Stimulated activated CD8-positive, alpha-beta memory T cell treated with anti-CD3 and anti-CD28 coated beads, Interleukin-7, amount 100 ng/mL, for 24 hours (primary cell): ENCODE results near the gene PHRF1.

Experiments
- DNase-seq: peaks from one replicate; pipeline ENCODE4 v3.0.0-alpha.2; 2020; ENCODE audit warnings: low read depth

PHRF1 gene

DNA sequence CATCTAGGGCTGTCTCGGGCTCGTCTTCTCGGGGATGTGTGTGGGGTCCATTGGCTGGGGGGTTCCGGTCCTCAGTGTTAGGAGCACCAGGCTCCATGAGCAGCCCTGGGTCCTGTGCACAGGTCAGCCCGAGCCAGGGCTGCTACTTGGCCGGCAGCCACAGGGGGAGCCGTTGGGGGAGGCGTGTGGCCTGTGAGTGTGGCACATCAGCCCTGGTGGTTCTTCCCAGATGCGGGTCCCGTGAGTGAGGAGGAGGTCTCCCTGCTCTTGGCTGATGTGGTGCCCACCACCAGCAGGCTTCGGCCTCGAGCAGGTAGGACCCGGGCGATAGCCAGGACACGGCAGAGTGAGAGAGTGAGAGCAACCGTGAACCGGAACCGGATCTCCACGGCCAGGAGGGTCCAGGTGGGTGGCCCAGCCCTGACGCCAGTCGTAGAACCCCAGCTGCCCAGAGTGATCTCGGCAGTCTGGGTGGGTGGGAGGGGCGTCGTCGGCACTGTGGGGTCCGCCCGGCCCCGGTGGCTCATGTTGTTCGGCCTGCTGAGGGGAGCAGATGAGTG is 21.0 kb downstream of the PHRF1 start:
- no peak for DNase-seq

- DNase-seq, result no peak
These were observed 21.9 kb downstream of the PHRF1 start for GRCh38 chr11:598005-598680.

DNA sequence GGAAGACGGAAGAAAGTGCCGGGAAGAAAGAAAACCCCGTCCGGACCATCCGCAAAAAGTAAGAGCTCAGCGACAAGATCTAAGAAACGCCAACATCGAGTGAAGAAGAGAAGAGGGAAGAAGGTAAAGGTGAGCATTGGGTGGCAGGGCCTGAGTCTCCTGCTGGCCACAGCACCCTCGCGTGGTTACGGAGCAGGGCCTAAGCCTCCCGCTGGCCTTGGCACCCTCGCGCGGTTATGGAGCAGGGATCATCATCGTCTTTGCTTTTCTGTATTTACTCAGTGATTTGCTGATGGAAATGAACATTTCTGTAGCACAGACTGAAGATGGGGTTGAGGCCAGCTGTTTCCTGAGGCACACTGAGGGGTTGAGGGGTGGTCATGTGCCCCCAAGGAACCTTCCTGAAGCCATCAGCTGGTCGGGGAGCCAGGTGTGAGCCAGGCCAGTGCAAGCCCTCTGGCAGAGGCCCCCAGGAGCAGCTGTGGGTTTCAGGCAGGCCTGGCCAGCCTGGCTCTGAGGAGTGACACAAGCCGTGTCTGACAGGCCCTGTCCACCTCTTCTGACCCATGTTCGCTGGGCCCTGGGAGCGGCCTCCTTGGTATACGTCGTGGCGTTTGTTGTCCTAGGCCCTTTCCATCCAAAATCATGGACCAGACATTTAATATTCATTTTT is 25.4 kb downstream of the PHRF1 start:
- no peak for DNase-seq

GRCh38 chr11:603154-603553 is 26.9 kb downstream of the PHRF1 start:
- no peak for DNase-seq

DNA sequence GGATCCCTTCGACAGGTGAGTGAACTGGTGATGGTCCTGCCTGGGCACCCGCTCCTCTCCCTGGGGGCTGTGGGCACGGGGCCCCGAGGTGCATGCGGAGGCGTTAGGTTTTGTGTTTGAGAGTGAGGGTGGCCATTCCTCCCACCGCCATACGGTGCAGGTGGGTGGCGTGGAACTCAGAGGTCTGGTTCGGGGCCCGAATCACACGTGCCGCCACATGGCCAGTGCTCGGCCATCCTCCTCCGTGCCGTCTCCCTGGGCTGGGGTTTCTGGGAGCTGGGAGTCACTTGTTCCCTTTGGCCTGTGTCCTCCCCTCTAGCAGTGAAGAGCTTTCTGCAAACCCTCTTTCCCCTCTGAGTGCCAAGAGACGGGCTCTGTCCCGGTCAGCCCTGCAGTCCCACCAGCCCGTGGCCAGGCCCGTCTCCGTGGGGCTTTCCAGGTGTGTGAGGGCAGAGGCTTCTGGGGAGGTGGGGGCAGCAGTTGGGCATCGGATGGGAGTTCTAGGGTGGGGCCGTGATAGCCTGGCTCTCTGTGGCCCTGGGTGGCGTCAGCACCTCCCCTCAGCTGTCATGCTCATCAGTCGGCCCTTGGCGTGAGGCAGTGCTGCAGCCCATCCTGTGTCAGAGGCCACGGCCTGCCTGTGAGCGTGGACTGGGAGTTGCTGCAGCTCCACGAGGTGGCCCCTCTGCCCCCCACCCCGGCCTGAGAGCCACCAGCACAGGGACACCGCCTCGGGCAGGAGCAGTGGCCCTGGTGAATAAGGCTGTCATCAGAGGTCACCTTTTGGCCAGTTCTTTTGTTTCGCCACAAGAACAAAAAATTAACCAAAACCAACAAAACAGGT is 29.2 kb downstream of the PHRF1 start:
- no peak for DNase-seq

DNA sequence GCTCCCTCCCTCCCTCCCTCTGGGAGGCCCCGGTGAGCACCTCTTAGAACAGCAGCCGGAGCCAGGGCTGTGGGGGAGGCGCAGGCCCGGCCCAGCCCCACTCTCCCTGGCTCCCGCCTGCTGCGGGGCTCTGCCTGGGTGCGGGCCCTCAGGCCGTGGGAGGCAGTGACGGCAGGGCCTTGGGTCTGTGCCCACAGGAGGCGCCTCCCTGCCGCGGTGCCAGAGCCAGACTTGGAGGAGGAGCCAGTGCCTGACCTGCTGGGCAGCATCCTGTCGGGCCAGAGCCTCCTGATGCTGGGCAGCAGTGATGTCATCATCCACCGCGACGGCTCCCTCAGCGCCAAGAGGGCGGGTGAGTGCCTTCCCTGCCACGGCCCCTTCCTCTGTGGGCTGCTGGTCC is 30.0 kb downstream of the PHRF1 start:
- DNase-seq, result no peak

- no peak for DNase-seq
These were observed 30.9 kb downstream of the PHRF1 start for GRCh38 chr11:607020-607780.

GRCh38 chr11:607971-608659 is 31.8 kb downstream of the PHRF1 start:
- no peak for DNase-seq

DNA sequence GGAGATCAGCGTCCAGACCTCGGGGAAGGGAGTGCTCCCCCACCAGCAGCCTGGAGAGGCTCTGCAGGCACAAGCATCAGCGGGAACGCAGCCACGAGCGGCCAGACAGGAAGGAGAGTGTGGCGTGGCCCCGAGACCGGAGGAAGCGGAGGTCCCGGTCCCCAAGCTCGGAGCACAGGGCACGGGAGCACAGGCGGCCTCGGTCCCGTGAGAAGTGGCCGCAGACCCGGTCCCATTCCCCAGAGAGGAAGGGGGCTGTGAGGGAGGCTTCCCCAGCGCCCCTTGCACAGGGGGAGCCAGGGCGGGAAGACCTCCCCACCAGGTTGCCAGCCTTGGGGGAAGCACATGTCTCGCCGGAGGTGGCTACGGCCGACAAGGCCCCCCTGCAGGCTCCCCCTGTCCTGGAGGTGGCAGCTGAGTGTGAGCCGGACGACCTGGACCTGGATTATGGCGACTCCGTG is 32.6 kb downstream of the PHRF1 start:
- DNase-seq, result no peak

- DNase-seq, result no peak
These were observed 33.1 kb downstream of the PHRF1 start for GRCh38 chr11:609341-609811.

DNA sequence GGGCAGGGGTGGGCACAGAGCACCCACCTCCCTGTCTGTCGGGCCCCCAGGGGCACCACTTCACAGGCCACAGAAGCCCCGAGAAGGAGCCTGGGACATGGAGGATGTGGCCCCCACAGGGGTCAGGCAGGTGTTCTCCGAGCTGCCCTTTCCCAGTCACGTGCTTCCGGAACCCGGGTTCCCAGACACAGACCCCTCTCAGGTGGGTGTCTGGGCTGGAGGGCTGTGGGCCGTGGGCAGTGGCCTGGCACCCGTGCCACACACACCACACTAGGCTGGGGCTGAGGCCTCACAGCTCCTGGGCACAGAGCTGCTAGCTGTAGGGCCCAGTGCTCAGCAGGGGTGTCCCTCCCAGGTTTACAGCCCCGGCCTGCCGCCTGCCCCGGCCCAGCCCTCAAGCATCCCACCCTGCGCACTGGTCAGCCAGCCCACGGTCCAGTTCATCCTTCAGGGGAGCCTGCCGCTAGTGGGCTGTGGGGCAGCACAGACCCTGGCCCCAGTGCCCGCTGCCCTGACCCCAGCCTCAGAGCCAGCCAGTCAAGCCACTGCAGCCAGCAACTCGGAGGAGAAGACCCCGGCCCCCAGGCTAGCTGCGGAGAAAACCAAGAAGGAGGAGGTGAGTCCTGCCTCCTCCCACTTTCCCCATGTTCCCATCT is 34.0 kb downstream of the PHRF1 start:
- no peak for DNase-seq

DNA sequence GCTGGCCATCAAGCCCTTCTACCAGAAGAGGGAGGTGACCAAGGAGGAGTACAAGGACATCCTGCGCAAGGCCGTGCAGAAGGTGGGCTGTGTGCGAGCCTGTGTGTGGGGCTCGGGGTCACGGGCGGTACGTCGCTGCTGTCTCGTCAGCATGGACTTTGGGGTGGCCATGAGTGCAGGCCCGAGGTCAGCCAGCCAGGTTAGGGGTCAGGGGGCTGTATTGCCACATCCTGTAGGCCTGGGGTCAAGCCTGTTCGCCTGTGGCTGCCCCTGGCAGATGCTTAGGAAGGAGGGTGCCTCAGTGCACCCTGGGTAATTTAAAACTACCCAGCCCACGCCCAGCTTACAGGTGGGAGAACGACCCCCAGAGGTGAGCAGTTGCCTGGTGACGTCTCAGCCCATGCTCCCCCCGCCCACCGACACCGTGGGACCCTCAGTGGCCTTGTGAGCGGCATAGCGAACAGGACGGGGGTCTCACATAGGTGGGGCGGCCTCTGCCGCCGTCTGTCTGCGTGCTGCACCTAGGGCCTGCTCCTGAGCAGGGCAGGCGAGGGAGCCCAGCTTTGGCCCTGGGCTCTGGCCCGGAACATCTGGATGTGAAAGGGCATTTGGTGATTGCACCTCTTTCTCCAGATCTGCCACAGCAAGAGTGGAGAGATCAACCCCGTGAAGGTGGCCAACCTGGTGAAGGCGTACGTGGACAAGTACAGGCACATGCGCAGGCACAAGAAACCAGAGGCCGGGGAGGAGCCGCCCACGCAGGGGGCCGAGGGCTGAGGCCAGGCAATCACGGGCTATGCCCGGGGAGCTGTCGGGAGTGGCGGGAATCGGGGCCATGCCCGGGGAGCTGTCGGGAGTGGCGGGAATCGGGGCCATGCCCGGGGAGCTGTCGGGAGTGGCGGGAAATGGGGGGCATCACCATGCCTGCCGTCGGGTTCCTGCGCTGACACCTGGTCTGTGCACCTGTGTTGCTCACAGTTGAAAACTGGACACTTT is 35.0 kb downstream of the PHRF1 start:
- no peak for DNase-seq

- DNase-seq, result no peak
These were observed 36.1 kb downstream of the PHRF1 start for GRCh38 chr11:612201-612960.

DNA sequence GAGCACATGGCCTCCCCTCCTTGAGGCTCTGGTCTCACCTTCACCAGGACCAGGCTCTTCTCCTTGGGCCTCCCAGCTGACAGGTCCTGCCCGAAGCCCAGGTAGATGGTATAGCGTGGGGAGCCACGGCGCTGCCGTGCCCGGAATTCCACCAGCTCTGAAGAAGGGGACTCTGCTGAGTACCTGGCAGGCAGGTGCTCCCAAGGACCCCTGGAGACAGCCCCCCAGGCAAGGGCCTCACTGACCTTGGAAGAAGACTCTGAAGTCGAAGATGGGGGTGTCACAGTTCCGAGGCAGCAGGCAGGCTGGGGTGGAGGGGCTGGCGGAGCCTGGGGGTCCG is 36.7 kb downstream of the PHRF1 start:
- no peak for DNase-seq

DNA sequence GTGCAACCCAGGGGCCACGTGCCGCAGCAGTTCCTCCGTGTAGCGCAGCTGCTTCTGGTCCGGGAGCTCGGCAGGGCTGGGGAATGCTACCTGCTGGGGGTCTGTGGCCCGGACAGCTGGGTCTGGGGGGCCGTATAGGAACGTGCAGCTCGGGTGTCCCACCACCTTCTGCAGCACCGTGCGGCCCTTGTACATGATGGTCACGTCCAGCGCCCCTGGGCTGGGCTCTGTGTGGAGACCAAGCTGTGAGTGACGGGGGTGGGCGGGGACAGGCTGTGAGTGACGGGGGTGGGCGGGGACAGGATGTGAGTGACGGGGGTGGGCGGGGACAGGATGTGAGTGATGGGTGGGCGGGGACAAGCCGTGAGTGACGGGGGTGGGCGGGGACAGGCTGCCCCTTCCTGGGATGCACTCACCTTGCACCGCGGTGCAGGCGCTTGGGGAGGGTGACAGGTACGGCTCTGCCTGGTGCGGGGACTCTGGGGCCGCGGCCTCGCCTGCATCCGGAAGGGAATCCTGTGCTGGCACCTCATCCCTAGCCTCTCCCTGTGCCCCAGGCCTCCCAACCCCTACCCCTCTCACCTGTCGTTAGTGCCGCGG is 37.2 kb downstream of the PHRF1 start:
- DNase-seq, result peak; percentile 56

DNA sequence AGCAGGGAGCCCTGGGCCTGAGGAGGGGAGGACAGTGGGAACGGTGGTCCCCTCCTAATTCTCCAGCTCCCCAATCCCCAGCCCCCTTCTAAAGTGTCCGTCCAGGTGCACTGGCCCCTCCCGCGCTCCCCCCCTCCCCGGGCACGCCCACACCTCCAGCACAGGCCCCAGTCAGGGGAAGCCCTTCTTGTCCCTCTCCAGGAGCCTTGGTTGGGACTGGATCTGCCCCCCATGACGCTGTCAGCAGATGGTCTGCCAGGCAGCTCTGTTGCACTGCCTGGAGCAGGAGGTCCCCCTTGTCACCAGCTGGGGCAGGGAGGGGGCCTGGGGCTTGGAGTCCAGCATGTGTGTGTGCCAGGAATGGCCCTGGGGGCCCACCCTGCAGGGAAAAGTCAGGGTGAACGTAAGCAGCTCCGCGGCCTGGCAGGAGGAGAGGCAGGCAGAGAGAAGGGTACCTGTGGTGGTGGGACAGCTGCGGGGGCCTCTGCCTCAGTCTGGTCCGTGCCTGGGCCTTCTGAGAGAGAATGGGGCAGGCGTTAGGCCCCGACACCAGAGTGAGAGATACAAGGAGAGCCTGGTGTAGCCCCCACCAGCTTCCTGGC is 37.9 kb downstream of the PHRF1 start:
- DNase-seq, result no peak

DNA sequence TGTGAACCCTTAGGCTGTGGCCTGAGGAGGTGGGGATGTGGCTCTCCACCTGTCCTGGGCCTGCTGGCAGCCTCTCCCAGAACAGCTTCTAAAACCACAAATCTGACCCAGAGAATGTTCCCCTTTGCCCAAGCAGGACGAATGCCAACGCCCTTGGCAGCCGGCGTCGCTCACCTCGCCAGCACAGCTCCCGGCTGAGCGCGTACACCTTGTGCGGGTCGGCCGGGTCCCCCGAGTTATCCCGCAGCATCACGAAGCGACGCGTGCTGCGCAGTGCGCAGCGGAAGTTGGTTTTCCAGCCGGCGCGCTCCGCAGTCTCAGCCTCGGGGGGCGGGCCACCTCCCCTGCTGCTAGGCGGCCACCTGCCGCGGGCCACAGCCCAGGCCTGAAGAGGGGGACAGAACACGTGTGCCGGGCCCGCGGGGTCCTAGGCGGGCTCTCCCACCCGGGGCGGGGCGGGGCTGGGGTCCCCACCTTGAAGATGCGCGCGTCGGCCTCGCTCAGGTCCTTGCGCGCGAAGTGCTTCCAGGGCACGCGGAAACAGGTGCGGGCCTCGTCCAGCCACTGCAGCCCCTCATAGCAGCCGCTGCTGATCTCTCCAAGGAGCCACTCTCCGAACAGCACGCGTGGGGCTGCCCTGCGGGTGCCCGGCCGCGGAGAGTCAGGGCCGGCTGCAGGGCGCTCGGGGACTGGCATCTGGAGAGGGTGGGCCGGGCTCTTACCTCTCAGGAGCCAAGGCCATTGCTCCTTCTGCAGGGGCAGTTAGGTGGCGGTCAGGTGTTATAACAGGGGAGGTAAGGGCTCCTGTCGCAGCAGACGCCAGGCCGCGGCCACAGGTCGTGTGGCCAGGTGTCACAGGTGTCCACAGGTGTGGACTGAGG is 38.6 kb downstream of the PHRF1 start:
- DNase-seq, result no peak
